Activated B cell treated with CpG ODN at 0.5 μM for 24 hours (primary cell): ENCODE measurements around the gene SNRPA1. TPM values are rescaled to one million over a fixed set of nuclear protein-coding genes. Genes with fewer than 3 reads are reported as not detected.

Source experiments
- ATAC-seq: fragments of 200-7000 bp; cut with Tn5 transposase; one replicate; pipeline ENCODE4 v1.10.0; 2021; ENCODE audit warnings: low read depth, mild to moderate bottlenecking, moderate library complexity
- CTCF ChIA-PET: fragments of 350-600 bp; sonication (Branson Sonifier 250); formaldehyde crosslinking; loops from one replicate; lab custom pipeline; 2021; ENCODE audit warnings: antibody characterized with exemption; lab: Charles Lee
- POLR2A ChIA-PET: fragments of 350-600 bp; sonication (Branson Sonifier 250); formaldehyde crosslinking; loops from one replicate; lab custom pipeline; 2021; ENCODE audit warnings: antibody characterized with exemption; lab: Charles Lee
- DNase-seq: peaks from one replicate; pipeline ENCODE4 v3.0.0; 2022
- H3K27ac Mint-ChIP-seq: one replicate; pipeline ENCODE4 v1.8.0; 2020; ENCODE audit warnings: mixed read lengths
- H3K27me3 Mint-ChIP-seq: one replicate; pipeline ENCODE4 v1.8.0; 2021; ENCODE audit warnings: mixed read lengths
- H3K36me3 Mint-ChIP-seq: one replicate; pipeline ENCODE4 v1.8.0; 2021; ENCODE audit warnings: low read depth, mixed read lengths
- H3K4me1 Mint-ChIP-seq: one replicate; pipeline ENCODE4 v1.8.0; 2021; ENCODE audit warnings: mixed read lengths
- H3K4me3 Mint-ChIP-seq: one replicate; pipeline ENCODE4 v1.8.0; 2020; ENCODE audit warnings: mild to moderate bottlenecking, mixed read lengths
- H3K9me3 Mint-ChIP-seq: one replicate; pipeline ENCODE4 v1.8.0; 2020; ENCODE audit warnings: mixed read lengths
- CTCF ChIP-seq: fragments of 200-600 bp; IDR thresholded peaks from one replicate; pipeline ENCODE4 v1.8.0; 2022; ENCODE audit warnings: antibody characterized with exemption, mild to moderate bottlenecking
- intact Hi-C: fragments of 100-400 bp; cut with micrococcal nuclease; formaldehyde crosslinking; loops from one replicate; pipeline ENCODE4 v1.15.1; 2024
- total RNA-seq: library from RNA; stranded (reverse); gene quantifications from 2 replicates; pipeline ENCODE4 v1.2.3, GENCODE V29; 2022

The SNRPA1 gene
- total RNA-seq, 1 donor from 2014 or later, result 122 TPM

GRCh38 chr15:101267320-101268104 lies 27.5 kb downstream of the SNRPA1 start:
- H3K36me3 Mint-ChIP-seq, result peaks cover 33% of the 10 kb centered on the region
- intact Hi-C loops, result no loop called here
- CTCF ChIA-PET, result interaction anchor here (1.5 to 1.9 kb wide), 2 partner anchors 9 to 180 kb away, joined by 3 to 5 read pairs; no protein-coding TSS in a partner anchor
- H3K4me3 Mint-ChIP-seq, result no peak overlapping the region
- H3K27ac Mint-ChIP-seq, result no peak overlapping the region
- no peaks in the 10 kb centered on the region for H3K4me1 Mint-ChIP-seq
- POLR2A ChIA-PET, result interaction anchor here (1.0 to 1.2 kb wide), 2 partner anchors 16 to 26 kb away, joined by 3 to 4 read pairs; partner anchors contain the start of gene CHSY1
- H3K27me3 Mint-ChIP-seq, result no peaks in the 10 kb centered on the region
- DNase-seq (no peak), ATAC-seq (no peak)
- TF ChIP-seq CTCF, result no peak
- no peaks in the 10 kb centered on the region for H3K9me3 Mint-ChIP-seq

GRCh38 chr15:101266787-101267186 lies 28.3 kb downstream of the SNRPA1 start:
- Mint-ChIP-seq H3K4me3 (no peak overlapping the region), H3K36me3 (peaks cover 26% of the 10 kb centered on the region), H3K9me3 (no peaks in the 10 kb centered on the region), H3K27ac (no peak overlapping the region), H3K4me1 (no peaks in the 10 kb centered on the region), H3K27me3 (no peaks in the 10 kb centered on the region)
- ChIA-PET POLR2A (interaction anchor here (1.2 kb wide), 1 partner anchor 27 kb away, joined by 4 read pairs; no protein-coding TSS in a partner anchor), CTCF (interaction anchor here (1.5 kb wide), 1 partner anchor 179 kb away, joined by 3 read pairs; no protein-coding TSS in a partner anchor)
- TF ChIP-seq CTCF, result no peak
- intact Hi-C loops, result no loop called here
- no peak for ATAC-seq
- no peak for DNase-seq

DNA sequence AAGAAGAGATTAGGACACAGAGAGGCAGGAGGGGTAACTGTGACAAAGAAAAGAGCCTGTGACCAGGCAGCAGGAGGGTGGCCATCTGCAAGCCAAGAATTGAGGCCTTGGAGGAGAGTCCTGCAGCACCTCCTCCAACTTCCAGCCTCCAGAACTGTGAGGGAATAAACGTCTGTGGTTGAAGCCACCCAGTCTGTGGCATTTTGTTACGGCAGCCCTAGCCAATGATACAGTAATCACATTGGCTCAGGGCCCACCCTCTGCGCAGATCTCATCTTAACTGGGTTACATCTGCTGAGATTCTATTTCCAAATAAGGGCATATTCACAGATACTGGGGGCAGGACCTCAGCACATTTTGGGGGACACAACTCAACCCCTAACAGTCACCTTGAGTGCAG lies 29.0 kb downstream of the SNRPA1 start:
- POLR2A ChIA-PET, result no interaction called here
- Mint-ChIP-seq H3K36me3 (peaks cover 19% of the 10 kb centered on the region), H3K27me3 (peaks cover 2% of the 10 kb centered on the region), H3K4me3 (no peak overlapping the region), H3K9me3 (no peaks in the 10 kb centered on the region), H3K27ac (no peak overlapping the region), H3K4me1 (no peaks in the 10 kb centered on the region)
- CTCF ChIA-PET, result interaction anchor here (1.5 kb wide), 1 partner anchor 178 kb away, joined by 3 read pairs; no protein-coding TSS in a partner anchor
- intact Hi-C loops, result no loop called here
- DNase-seq (no peak), ATAC-seq (no peak)
- no peak for TF ChIP-seq CTCF

- Mint-ChIP-seq H3K4me3 (no peak overlapping the region), H3K4me1 (no peaks in the 10 kb centered on the region), H3K27ac (no peak overlapping the region), H3K27me3 (peaks cover 4% of the 10 kb centered on the region), H3K36me3 (peaks cover 12% of the 10 kb centered on the region), H3K9me3 (no peaks in the 10 kb centered on the region)
- intact Hi-C loops, result no loop called here
- ChIA-PET CTCF (no interaction called here), POLR2A (no interaction called here)
- TF ChIP-seq CTCF, result no peak
- no peak for ATAC-seq
- no peak for DNase-seq
These were observed 30.0 kb downstream of the SNRPA1 start for GRCh38 chr15:101264911-101265641.

GRCh38 chr15:101264011-101264410 lies 31.0 kb downstream of the SNRPA1 start:
- no peak for ATAC-seq
- Mint-ChIP-seq H3K36me3 (peaks cover 2% of the 10 kb centered on the region), H3K9me3 (no peaks in the 10 kb centered on the region), H3K27me3 (peaks cover 7% of the 10 kb centered on the region), H3K4me1 (no peaks in the 10 kb centered on the region), H3K4me3 (no peak overlapping the region), H3K27ac (no peak overlapping the region)
- CTCF ChIA-PET, result no interaction called here
- DNase-seq, result no peak
- intact Hi-C loops, result no loop called here
- no peak for TF ChIP-seq CTCF
- POLR2A ChIA-PET, result no interaction called here
